Lung (tissue), 12 donors: Measurements from ENCODE around the gene PFDN1. TPM values are rescaled to one million over a fixed set of nuclear protein-coding genes. Genes with fewer than 3 reads are reported as not detected.

Experiments
- ATAC-seq: fragments of 200-7000 bp; cut with Tn5 transposase; one replicate; pipeline ENCODE4 v1.9.1; 2020; ENCODE audit warnings: moderate number of reproducible peaks; ENCODE audit not compliant: insufficient read depth, low FRiP score
- DNase-seq, 3 donors: peaks; one replicate each; pipeline ENCODE4 v3.0.0-alpha.2; 2013 to 2017
- H3K27ac ChIP-seq, 2 donors: one replicate each; pipeline ENCODE4 v1.5.1; 2013; ENCODE audit warnings: mild to moderate bottlenecking in 2 of 2, moderate library complexity in 2 of 2, control low read depth in 1 of 2, inconsistent platforms in 1 of 2, low read depth in 1 of 2, low read length in 1 of 2
- H3K27me3 ChIP-seq, 3 donors: one replicate each; pipeline ENCODE4 v1.5.1; 2013; ENCODE audit warnings: low read length in 2 of 3; ENCODE audit not compliant: control insufficient read depth in 3 of 3, insufficient read depth in 3 of 3
- H3K36me3 ChIP-seq, 4 donors: one replicate each; pipeline ENCODE4 v1.5.1; 2013; ENCODE audit warnings: low read length in 4 of 4, mild to moderate bottlenecking in 1 of 4, moderate library complexity in 1 of 4; ENCODE audit not compliant: control insufficient read depth in 4 of 4, insufficient read depth in 4 of 4
- H3K4me1 ChIP-seq, 5 donors: one replicate each; pipeline ENCODE4 v1.5.1; 2013; ENCODE audit warnings: low read length in 5 of 5, mild to moderate bottlenecking in 2 of 5, moderate library complexity in 1 of 5; ENCODE audit not compliant: control insufficient read depth in 5 of 5, insufficient read depth in 5 of 5
- H3K4me3 ChIP-seq: one replicate; pipeline ENCODE4 v1.5.1; 2013; ENCODE audit warnings: mild to moderate bottlenecking, control low read depth, moderate library complexity
- H3K9ac ChIP-seq, 2 donors: one replicate each; pipeline ENCODE4 v1.5.1; 2013; ENCODE audit warnings: low read length in 2 of 2, control low read depth in 1 of 2; ENCODE audit not compliant: insufficient read depth in 1 of 2
- H3K9me3 ChIP-seq, 4 donors: one replicate each; pipeline ENCODE4 v1.5.1; 2013; ENCODE audit warnings: low read length in 3 of 4, mild to moderate bottlenecking in 1 of 4, moderate library complexity in 1 of 4; ENCODE audit not compliant: control insufficient read depth in 4 of 4, insufficient read depth in 3 of 4
- WGBS, 2 donors: extraction: QIAGEN DNeasy Blood & Tissue Kit; methylation state at CpG; one replicate each; pipeline ENCODE4 v1.1.7; 2013; 5-methylcytosine and 5-hydroxymethylcytosine counted together
- polyA plus RNA-seq, 2 donors: library from polyadenylated mRNA; stranded (reverse); fragments of 200-250 nt; gene quantifications; one replicate each; pipeline ENCODE4 v1.2.1, GENCODE V29; 2013
- total RNA-seq, 2 donors: library from RNA; depleted of rRNA in 1 of 2; stranded (reverse); fragments of >200 nt in 1 of 2; gene quantifications; one replicate each; pipeline ENCODE4 v1.2.1, GENCODE V29; 2014 to 2021
- TF ChIP-seq, protein P1 (sequence below): IDR thresholded peaks from 2 replicates; pipeline ENCODE4 v1.5.1; 2012; ENCODE audit warnings: mild to moderate bottlenecking; ENCODE audit errors: control extremely low read depth, extremely low read depth
- donor health status: control.
- donor health status: control.
- donor health status: Bipolar disorder and iron deficiency.
- donor health status: healthy.
- donor health status: DM: yes; HTN: yes; CAD: no.

The PFDN1 gene
- total and polyA plus RNA-seq, 4 donors = 42.0 to 108 (median 51.6) TPM

DNA sequence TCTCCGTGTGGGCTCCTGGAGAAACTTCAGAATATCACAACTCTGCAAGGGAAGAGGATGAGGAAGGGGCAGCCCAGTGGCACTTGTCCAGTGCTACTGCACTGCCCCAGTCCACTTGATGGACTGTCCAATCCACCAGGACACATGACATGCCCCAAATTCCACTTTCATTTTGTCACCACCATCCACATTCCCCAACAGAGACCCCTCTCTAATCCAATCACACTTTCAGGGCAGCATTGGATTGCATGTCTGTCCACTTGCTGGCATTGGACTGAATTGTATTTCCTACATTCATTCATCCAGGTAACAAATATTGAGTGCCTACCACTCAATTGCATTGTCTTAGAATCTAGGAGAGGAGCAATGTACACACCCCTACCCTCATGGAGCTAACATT, 28.7 kb upstream of the PFDN1 start:
- H3K27me3 ChIP-seq = no peaks in the 10 kb centered on the region
- H3K4me3 ChIP-seq = no peak overlapping the region
- peaks cover 0 to 18% (median 9%) of the 10 kb centered on the region in 5 donors for H3K4me1 ChIP-seq
- peaks cover 0 to 22% (median 5%) of the 10 kb centered on the region in 4 donors for H3K36me3 ChIP-seq
- ATAC-seq (no peak), DNase-seq (no peak)
- WGBS, 2 donors = 77 to 88% methylated on average over 1 of the region's 1 CpG
- no peak overlapping the region for H3K27ac ChIP-seq
- TF ChIP-seq, protein P1, sequence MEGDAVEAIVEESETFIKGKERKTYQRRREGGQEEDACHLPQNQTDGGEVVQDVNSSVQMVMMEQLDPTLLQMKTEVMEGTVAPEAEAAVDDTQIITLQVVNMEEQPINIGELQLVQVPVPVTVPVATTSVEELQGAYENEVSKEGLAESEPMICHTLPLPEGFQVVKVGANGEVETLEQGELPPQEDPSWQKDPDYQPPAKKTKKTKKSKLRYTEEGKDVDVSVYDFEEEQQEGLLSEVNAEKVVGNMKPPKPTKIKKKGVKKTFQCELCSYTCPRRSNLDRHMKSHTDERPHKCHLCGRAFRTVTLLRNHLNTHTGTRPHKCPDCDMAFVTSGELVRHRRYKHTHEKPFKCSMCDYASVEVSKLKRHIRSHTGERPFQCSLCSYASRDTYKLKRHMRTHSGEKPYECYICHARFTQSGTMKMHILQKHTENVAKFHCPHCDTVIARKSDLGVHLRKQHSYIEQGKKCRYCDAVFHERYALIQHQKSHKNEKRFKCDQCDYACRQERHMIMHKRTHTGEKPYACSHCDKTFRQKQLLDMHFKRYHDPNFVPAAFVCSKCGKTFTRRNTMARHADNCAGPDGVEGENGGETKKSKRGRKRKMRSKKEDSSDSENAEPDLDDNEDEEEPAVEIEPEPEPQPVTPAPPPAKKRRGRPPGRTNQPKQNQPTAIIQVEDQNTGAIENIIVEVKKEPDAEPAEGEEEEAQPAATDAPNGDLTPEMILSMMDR = no peak
- H3K9ac ChIP-seq = no peak overlapping the region
- no peaks in the 10 kb centered on the region for H3K9me3 ChIP-seq

DNA sequence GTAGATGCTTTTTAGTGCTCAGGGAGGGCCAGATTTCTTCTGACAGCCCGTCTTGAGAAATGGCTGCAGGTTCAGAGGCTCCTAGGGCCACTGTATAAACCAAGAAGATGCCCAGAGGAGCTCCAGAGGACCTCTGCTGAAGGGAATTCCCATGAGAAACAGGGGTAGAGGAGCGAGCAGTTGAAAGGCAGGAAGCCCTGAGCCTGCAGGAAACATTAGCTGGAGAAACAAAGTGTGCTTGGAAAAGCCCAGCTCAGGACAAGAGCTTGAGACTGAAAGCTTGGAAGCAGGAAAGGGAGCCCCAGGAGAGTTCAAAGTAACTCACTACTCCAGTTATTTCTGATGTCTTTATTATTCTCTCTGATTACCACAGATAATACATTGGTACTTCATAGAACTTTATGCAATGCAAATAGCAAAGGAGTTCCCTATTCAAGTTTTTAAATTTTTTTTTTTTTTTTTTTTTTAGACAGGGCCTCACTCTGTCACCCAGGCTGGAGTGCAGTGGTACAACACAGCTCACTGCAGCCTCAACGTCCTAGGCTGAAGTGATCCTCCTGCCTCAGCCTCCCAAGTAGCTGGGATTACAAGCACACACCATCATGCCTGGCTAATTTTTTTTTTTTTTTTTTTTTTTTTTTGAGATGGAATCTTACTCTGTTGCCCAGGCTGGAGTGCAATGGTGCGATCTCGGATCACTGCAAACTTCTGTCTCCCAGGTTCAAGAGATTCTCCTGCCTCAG, 27.0 kb upstream of the PFDN1 start:
- H3K9ac ChIP-seq = no peak overlapping the region
- WGBS, 2 donors = 72 to 85% methylated on average over 5 of the region's 5 CpGs
- no peak overlapping the region for H3K4me3 ChIP-seq
- H3K27ac ChIP-seq = no peak overlapping the region
- TF ChIP-seq, protein P1 = no peak
- DNase-seq (peak in 1 of 3 donors; percentile 34), ATAC-seq (no peak)
- H3K27me3 ChIP-seq = no peaks in the 10 kb centered on the region
- H3K4me1 ChIP-seq = peaks cover 0 to 16% (median 7%) of the 10 kb centered on the region in 5 donors
- H3K36me3 ChIP-seq = peaks cover 0 to 15% (median 5%) of the 10 kb centered on the region in 4 donors
- H3K9me3 ChIP-seq = no peaks in the 10 kb centered on the region

DNA sequence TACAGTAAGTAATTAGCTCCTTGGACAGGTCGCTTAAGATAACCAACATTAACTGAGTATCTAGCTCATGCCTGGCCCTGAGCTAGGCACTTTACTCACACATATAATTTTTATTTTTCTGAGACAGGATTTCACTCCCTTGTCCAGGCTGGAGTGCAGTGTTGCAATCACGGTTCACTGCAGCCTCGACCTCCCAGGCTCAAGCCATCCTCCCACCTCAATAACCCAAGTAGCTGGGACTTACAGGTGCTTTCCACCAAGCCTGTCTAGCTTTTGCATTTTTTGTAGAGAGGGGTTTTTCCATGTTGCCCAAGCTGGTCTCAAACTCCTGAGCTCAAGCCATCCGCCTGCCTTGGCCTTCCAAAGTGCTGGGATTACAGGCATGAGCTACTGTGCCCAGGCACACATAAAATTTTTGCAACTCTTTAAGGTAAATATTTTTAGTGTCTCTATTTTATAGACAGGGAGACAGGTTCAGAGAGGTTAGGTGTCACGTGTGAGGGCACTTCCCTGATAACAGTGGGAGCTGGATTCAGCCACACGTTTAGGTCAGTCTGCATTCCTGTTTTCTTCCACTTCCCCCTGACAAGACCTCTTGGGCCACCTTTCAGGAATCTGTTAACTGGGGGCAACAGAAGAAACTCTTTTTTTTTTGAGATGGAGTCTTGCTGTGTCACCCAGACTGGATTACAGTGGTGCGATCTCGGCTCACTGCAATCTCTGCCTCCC, 25.3 kb upstream of the PFDN1 start:
- H3K27me3 ChIP-seq = no peaks in the 10 kb centered on the region
- no peak overlapping the region for H3K9ac ChIP-seq
- H3K36me3 ChIP-seq = peaks cover 0 to 12% (median 1%) of the 10 kb centered on the region in 4 donors
- H3K27ac ChIP-seq = no peak overlapping the region
- DNase-seq = no peak
- H3K4me3 ChIP-seq = no peak overlapping the region
- 80 to 86% methylated on average over 8 of the region's 8 CpGs for WGBS, 2 donors
- ATAC-seq = no peak
- H3K4me1 ChIP-seq = peaks cover 6 to 25% (median 16%) of the 10 kb centered on the region in 5 donors
- no peaks in the 10 kb centered on the region for H3K9me3 ChIP-seq
- TF ChIP-seq, protein P1 = no peak
